RPMI8226 (cell line): ENCODE data around the gene C3orf49.

Experiments
- DNase-seq: peaks from one replicate; pipeline ENCODE4 v3.0.0-alpha.2; 2015

Gene C3orf49

DNA sequence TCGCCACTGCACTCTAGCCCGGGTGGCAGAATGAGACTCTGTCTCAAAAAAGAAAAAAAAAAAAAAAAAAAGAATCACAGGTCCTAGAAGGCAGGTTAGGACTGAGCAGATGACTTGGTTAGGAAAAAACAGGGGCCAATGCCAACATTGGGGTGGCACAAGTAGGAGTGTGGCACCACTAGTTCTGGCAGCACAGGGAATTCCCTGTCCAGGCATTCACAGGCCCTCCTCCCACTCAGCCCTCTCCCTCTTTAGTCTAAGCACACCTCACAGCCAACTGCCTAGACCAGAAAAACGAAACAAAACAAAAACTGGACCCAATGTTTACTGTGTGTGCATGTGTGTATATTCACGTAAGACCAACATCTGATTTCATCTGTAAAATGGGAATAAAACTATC, 34.0 kb downstream of the C3orf49 start:
- DNase-seq = no peak

DNA sequence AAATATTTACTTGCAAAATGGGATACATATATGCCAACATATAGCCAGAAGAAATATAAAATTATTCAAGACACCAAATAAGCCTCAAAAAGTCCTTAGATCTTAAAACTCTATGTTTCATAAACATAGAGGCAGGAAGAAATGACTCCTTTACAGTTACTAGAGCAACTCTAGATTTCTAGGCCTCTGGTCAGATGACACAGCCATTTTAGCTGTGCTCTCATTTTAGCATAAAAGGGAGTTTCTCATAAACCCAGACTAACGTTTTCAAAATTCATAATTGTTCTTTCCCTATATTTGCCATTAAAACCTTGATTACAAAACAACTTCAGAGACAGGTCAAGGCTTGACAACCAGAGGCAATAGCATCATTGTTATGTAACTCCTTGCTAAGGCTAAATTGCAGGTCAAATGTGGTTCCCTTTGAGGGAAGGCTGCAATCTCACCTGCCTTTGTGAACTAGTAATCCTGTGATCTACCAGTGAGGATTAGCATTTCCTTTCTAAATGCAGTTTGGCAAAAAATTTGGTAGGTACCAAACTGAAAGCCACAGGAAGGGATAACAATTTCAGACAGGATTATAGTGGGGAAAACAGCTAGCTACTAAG, 36.3 kb downstream of the C3orf49 start:
- DNase-seq = no peak

DNA sequence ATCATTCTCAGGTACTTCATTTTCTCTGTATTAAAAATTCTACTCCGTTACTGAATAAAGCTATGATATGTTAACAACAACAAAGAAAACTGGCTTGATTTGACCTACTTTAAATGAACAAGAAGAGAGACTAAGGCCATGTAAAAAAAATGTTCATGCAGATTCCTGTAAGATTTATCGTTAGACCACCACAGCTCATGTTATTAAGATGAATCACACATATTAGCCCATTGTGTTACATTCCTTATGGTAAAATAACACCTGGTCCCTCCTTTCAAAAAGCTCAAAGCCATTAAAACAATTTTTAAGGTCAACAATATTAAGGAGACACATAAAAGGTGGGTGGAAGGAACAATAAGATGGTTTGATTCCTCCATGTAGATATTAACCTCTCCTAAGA, 38.2 kb downstream of the C3orf49 start:
- DNase-seq = no peak

DNA sequence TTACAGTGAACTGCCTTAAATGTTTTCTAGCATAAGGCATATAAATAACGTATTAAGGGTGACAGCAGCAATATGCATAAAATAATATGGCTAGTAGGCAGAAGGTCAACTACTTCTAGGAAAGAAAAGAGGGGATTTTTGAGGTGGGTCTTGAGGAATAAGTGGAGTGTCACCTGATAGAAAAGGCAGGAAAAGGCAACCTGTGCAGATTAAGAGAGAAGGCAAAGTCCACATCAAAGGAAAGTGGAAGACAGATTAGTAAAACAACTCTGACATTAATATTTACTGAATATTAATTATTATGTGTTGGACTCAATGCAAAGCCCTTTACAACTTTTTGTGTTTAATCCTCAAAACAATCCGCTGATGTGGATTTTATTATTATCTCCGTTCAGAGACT, 41.7 kb downstream of the C3orf49 start:
- DNase-seq = no peak

DNA sequence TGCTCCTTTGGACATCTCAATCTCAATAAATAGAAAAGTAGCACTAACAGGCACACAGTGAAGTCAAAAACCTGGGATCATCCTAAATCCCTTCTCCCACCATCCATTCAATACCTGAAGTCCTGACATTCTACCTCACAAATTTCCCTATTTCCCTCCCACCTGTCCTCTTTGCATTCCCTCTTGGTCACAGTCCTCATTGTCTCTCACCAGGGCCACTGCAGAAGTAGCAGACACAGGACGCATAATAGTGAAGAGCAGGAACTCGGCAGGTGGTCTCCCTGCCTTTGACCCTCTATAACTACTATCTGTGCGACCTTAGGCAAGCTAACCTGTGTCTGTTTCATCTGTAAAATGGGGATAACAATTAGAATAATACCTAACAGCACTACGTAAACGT, 42.2 kb downstream of the C3orf49 start:
- DNase-seq = no peak

DNA sequence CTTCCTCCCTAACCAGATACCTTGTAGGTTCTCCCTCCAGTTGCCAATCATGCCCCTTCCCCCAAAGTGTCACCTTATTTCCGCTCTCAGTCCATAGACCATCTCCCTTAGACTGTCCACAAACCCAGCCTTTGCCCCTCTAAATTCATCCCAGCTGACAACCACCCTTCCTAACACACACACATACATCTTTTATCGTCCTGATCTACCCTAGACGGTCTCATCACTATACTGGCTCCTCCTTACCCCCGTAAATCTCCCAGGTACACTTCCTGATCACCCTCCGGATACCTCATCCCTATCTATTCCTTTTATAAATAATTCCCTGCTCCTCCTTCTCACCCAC, 43.7 kb downstream of the C3orf49 start:
- DNase-seq = no peak

DNA sequence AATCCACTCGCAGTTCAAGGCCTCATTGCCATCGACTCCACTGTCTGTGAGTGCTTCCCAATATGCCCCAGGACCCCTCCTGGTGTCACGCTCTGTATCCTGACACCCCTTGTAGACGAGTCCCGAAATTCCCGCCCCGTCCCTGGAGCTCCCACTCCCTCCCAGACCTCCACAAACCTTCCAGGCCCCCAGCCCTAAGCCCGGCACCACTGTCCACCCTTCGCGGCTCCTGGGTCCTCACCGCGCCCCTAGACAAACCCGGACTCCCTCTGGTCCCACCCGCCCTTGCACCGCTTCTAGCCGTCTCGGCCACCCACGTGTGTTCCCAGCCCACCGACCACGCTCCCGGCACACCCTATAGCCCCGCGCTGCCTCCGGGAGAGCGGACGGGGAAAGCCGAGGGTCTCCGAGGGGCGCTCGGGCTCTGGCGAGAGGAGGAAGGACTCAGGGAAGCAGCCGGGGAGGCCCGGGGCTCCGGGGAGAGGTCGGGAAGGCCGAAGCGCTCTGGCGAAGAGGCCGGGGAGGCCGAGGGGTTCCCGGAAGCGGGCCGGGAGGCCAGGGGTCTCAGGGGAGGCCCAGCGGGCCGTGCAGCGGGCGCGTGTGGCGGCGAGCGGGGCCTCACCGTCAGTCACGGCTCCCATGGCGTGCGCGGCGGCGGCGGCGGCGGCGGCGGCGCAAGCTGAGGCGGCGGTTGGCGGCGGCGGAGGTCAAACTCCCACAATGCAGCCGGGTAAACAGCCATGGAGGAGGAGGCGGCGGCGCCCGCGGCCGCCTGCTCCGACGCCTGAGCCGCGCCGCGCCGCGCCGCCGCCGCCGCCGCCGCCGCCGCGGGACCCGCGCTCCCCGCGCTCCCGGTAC, 44.3 kb downstream of the C3orf49 start, which contains the start of the genes ATXN7 and THOC7:
ATXN7 (plus strand) TSS at position 718 of the 858 bp plus-strand sequence. CDS start 48,732 bp downstream, outside the sequence.
THOC7 (minus strand) TSS at position 656 of the 858 bp plus-strand sequence; CDS start at position 641, 15 bp downstream.
- DNase-seq = peak; percentile 72

DNA sequence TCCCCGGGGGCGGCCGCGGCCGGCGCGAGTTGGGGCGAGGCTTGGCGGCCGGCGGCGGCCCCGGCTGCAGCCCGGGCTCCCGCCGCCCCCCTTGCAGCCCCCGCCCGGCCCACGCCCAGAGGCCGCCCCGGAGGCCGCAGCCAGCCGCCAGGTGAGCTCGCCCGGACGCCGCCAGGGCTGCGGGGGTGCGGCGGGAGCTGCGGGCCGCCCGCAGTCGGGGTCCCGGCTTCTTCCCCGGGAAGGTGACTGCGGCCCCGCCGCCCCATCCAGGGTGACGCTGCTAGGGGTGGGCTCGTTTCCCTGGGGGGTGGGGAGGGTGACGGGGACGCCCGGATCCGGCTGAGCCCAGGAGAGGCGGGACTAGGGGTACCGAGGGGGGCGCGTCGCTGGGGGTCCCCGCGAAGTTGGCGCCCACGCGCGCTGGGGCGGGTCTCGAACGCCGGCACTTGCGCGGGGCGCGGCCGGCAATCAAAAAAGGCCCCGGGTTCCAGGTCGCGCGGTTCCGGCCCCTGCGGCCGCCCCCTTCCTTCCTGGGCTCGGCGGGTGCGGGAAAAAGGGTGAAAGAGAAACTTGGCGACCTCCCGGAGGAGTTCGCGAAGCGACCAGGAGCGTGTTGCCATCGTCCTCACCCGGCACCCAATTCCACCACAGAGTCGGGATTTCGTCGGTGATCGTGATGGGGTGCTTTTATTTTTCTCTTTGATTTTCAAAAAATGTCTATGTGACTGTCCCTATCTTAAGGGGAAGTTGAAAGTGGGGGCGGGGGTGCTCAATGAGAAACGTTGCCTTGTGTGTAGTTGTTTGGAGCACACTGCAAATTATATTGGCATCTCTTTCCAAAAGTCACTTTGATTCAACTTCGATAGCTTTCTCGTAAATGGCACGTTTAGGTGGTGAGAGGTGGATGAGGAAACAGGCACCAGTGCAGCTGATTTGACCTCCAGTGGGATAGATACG, 45.2 kb downstream of the C3orf49 start:
- DNase-seq = peak; percentile 49

DNA sequence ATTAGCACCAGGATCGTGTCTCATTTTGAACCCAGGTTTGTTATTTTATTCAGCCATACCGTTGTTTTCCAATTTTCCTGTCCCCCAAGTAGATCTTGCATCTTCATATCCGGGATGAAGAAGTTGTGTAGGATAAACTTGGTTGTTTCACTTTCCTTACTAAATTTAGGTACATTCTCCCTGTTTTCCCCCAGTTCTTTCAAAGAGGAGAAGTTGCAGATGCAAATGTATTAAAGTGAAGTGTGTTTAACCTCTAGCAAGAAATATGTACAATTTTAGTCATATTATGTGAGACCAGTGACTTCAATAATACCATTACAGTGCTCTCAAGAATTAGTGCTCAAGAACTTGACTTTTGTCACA, 45.8 kb downstream of the C3orf49 start:
- no peak for DNase-seq

DNA sequence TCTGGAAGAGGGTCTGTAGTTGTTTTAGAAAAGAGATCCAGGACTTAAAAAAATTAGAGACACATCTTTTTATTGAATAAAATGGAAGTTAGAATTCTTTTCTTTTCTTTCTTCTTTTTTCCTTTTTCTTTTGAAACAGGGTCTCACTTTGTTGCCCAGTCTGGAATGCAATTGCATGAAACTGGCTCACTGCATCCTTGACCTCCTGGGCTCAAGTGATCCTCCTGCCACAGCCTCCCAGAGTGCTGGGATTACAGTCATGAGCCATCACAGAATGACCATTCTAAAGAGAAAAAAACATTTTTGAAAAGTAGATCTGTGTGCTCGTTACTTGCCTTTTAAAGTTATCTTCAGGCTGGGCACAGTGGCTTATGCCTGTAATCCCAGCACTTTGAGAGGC, 48.1 kb downstream of the C3orf49 start:
- DNase-seq = no peak

DNA sequence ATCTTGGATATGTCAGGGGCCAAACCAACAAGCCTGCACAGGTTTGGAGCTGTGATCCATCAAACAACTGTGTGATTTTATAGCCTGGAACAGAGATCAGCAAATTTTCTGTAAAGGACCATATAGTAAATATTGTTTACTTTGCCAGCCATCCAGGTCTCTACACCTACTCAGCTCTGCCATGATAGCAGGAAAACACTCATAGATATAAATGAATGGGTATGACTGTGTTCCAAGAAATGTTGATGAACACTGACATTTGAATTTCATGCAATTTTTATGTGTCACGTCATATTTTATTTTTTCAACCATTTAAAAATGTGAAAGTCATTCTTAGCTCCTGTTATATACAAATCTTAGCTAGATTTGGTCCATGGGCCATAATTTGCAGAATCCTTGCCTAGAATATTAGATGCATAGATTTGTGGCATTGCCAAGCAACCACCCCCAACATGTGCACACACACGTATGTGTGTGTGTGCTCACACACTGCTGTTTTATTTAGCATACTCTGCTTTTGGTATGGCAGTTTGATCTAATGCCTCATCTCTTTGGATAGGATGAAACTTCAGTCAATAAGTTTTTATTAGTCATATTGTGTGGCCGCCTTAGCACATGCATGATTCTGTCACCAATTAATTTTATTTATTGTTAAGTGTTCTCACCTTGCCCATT, 51.0 kb downstream of the C3orf49 start:
- DNase-seq = no peak

DNA sequence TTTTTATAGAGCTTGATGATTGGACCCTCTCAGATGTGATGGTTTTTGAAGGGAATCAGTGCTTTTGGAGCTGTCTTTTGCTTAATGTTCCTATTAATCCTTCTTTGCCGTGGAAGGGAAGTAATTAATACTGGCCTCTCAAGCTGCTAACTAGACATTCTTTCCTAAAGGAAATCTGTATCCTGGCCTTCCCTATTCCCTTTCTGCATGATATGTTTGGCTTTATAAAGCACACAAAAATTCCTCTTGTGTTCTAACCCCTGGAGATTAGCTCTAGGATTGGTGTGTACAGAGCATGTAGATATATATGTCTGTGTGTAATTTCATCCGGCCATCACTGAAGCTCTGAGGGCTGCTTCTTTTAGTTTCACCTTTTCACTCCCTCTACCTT, 51.5 kb downstream of the C3orf49 start:
- no peak for DNase-seq

DNA sequence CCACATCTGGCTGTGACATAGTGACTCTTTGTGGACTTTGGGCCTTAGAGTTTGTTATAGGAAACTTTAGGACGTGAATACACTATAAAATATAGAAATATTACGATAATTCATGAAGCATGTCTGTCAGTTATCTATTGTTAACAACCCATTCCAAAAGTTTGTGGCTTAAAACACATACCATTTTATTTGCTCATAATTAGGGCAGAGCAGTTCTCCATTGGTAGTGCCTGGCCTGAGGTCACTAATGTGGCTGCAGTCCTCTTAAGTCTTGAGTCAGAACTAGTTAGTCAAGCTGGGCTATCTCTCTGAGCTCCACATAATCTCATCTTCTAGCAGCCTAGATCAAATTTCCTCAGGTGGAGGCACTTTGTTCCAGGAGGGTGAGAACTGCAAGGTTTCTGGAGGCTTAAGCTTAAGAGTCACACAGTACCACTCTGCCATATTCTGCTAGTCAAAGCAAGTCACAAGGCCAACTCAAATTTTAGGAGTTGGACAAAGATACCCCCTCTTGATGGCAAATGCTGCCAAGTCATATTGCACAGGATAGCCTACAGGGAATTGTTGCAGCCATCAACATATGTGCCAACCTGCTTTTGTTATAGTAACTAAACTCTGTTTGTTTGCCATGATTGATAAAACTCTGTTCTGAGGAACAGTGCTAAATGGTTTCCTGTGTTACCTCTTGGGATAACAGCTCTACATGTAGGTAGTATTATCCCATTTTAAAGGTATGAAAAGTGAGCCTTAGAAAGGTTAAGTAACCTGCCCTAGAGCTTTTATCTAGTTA, 53.2 kb downstream of the C3orf49 start:
- no peak for DNase-seq

DNA sequence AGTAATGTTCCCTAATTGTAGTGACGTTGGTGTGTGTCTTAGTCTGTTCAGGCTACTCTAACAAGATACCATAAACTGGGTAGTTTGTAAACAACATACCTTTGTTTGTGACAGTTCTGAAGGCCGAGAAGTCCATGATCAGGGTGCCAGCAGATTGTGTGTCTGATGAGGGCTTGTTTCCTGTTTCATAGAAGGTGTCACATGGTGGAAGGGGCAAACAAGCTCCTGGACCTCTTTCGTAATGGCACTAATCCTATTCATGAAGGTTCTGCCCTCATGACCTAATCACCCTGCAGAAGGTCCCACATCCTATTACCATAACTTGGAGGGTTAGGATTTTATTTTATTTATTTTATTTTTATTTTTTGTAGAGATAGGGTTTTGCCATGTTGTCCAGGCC, 55.7 kb downstream of the C3orf49 start:
- no peak for DNase-seq

DNA sequence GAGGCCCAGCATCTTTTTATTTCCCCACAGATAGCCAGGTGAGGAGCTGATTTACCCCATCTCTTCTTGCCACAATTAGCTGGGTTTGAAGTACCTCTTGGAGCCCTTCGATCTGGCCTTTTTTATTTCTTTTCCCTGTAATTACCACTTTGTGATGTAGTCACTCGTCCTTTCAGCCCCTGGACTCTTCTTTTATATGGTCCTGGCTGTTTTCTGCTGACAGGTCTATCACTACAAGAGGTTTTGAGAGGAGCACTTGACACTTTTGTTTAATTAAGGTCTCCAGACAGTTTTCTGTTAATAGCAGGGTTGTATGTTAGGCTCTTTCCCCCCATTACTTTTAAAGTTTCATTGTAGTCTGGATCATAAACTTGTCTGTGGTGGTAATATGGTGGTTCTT, 56.4 kb downstream of the C3orf49 start:
- no peak for DNase-seq

DNA sequence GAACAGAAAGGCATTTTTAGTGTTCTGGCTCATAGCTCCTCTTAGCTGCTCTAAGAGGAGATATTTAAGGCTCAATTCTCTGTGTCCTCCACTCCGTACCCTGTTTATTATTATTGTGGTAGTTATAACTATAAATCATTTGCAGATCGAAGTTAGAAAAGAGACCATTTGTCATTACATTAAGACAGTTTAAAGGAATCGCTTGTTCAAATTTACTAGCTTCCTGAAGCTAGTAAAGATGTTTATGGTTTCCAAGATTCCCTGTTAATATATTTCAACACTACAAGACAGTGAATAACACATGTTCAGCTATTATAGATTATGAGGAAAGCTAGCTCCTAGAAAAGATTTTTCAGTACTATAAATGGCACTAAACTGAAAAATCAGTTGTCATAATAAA, 57.2 kb downstream of the C3orf49 start:
- no peak for DNase-seq

DNA sequence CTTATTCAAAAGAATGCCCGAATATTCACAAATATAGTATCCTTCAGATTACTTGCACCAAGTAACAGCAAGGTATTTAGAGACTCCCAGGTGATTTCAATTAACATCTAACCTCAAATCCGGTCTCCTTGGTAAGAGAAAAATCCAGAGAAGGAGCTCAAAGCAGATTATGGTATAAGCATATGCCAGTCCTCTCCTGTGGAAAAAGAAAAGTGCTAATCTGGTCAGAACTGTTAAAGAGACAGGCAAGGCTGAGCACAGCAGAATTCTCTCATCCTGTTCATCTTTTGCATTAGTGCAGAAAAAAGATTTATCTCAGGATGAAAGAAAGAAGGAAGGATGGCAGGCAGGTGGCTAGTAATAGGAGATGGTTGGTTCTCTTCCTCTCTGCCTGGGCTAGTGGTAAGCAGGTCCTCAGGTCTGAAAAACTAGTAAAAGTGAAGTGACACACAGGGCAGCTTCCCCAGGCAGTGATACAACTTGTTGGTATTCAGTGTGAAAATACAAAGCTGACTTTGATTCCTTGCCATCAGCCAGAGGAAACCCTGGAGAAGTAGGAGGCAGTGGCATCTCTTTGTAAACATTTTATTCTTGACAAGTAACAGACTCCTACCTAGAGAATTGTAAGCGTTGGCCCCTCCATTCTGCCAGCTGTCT, 58.8 kb downstream of the C3orf49 start:
- no peak for DNase-seq

DNA sequence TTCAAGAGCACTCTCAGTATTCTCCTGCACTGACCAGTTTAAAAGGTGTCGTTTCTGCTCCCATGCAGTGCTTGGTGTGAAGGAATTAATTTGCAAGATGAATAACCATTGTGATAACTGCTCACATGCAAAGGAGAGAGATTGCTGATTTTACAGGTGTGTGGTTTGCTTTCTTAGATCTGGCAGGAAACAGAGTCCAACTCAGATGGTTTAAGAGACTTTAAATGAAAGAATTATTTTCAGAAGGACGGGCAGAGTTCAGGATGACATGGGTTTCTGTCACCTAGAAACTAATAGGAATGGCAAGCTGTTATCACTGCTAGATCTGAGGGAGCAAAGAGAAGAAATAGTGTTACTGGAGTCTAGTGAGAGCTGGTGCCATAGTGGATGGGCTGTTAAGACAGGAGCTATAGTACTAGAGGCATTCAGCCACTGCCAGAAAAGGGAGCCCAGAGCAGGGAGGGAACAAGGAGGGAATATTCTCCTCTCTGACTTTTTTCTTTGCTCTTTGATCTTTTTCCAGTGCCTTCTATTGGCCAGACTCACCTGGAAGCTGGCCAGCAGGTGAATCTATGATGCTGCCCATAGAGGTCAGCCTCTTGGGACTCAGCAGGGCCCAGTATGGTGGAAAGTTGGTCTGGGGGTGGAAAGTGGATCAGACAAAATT, 59.4 kb downstream of the C3orf49 start:
- no peak for DNase-seq

DNA sequence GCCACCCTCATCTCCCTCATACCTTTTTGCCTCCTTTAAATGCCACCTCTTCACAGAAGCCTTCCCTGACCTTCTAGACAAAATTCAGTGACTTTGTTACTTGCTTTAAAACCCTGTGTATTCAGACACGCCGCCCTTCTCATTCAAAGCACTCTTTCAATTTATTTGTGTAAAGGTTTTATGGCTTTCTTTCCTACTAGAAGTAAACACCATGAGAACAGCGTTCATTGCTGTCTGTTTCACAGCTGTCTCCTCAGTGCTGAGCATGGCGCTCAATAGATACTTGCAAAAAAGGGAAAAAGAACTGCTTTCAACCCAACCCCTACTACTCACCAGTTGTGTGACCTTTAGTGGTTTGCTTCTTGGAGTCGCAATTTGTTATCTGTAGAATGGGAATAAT, 61.6 kb downstream of the C3orf49 start:
- no peak for DNase-seq

DNA sequence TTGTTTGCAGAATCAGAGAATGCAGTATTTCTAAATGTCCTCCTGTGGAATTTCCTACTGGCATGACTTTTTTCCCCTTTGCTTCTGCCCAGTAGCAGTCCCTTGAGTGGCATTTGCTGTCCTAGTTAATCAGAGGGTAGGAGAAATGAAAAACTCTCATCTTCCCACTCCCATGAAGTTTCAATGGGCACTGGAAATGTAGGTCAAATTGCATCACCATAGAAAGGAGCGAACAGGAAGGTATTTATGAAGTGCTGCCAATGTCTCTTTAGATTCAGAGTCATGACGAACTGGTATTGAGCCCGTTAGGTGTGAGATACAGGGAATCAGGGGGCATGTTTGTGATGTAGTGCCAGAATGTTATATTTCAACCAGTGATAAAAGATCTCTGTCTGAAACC, 67.8 kb downstream of the C3orf49 start:
- DNase-seq = no peak

DNA sequence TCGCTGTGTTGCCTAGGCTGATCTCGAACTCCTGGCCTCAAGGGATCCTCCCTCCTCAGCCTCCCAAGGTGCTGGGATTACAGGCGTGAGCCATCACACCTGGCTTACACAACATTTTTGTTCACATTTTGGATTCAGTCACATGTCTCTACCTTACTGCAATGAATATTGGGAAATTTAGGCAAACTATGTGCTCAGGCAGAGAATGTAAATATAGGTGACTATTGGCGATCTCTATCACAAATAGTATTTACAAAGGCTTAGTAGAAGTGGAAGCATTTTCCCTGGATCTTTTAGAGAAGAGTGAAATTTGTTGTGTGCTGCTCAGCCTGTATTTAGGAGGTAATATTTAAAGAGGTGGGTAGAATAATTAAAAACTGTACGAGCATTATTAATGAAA, 72.4 kb downstream of the C3orf49 start:
- DNase-seq = no peak
